WTC11 (cell line): ENCODE measurements around the gene GFOD2. TPM values are rescaled to one million over a fixed set of nuclear protein-coding genes. Genes with fewer than 3 reads are reported as not detected.

Source experiments
- ATAC-seq: fragments of 200-7000 bp; cut with Tn5 transposase; 2 replicates; pipeline ENCODE4 v1.10.0; 2021; ENCODE audit warnings: mild to moderate bottlenecking, moderate library complexity
- CTCF ChIA-PET: fragments of 300-600 bp; sonication (Branson Sonifier 250); formaldehyde crosslinking; loops from one replicate; lab custom pipeline; 2021; ENCODE audit warnings: antibody characterized with exemption; lab: Charles Lee
- POLR2A ChIA-PET: fragments of 350-600 bp; sonication (Branson Sonifier 250); formaldehyde crosslinking; loops from one replicate; lab custom pipeline; 2021; ENCODE audit warnings: antibody characterized with exemption; lab: Charles Lee
- DNase-seq: peaks from one replicate; pipeline ENCODE4 v3.0.0; 2021; ENCODE audit warnings: low spot score
- H3K27ac Mint-ChIP-seq: 2 replicates; pipeline ENCODE4 v1.8.0; 2021; ENCODE audit warnings: mixed read lengths
- H3K27me3 Mint-ChIP-seq: 2 replicates; pipeline ENCODE4 v1.8.0; 2021; ENCODE audit warnings: low read depth, mild to moderate bottlenecking, moderate library complexity, mixed read lengths
- H3K36me3 Mint-ChIP-seq: 2 replicates; pipeline ENCODE4 v1.8.0; 2021; ENCODE audit warnings: mixed read lengths
- H3K4me1 Mint-ChIP-seq: 2 replicates; pipeline ENCODE4 v1.8.0; 2022; ENCODE audit warnings: mixed read lengths
- H3K4me3 Mint-ChIP-seq: 2 replicates; pipeline ENCODE4 v1.8.0; 2021; ENCODE audit warnings: mild to moderate bottlenecking, moderate library complexity, mixed read lengths
- H3K9me3 Mint-ChIP-seq: 2 replicates; pipeline ENCODE4 v1.8.0; 2021; ENCODE audit warnings: mixed read lengths
- ATF3 ChIP-seq: sonication (generic); formaldehyde crosslinking; conservative IDR thresholded peaks from 2 replicates; pipeline ENCODE4 v1.8.1; 2022; ENCODE audit warnings: mild to moderate bottlenecking, missing genetic modification reagents
- CTCF ChIP-seq: fragments of 200-600 bp; IDR thresholded peaks from 2 replicates; pipeline ENCODE4 v1.8.0; 2022; ENCODE audit warnings: antibody characterized with exemption
- ELF4 ChIP-seq: sonication (generic); formaldehyde crosslinking; IDR thresholded peaks from 2 replicates; pipeline ENCODE4 v1.8.1; 2022; ENCODE audit warnings: low read depth, mild to moderate bottlenecking, moderate library complexity, missing genetic modification reagents
- ESRRA ChIP-seq: sonication (generic); formaldehyde crosslinking; IDR thresholded peaks from 2 replicates; pipeline ENCODE4 v1.8.1; 2022; ENCODE audit warnings: mild to moderate bottlenecking, missing genetic modification reagents, borderline replicate concordance
- FOXP4 ChIP-seq: sonication (generic); formaldehyde crosslinking; IDR thresholded peaks from 2 replicates; pipeline ENCODE4 v1.8.0; 2022; ENCODE audit warnings: mild to moderate bottlenecking, missing genetic modification reagents
- GABPB1 ChIP-seq: sonication (generic); formaldehyde crosslinking; IDR thresholded peaks from 2 replicates; pipeline ENCODE4 v1.8.1; 2023; ENCODE audit warnings: mild to moderate bottlenecking, missing genetic modification reagents
- GTF2I ChIP-seq: fragments of 250-450 bp; sonication (Bioruptor Pico); conservative IDR thresholded peaks from 2 replicates; pipeline ENCODE4 v1.4.0; 2021; ENCODE audit warnings: mild to moderate bottlenecking
- JAZF1 ChIP-seq: fragments of 250-450 bp; sonication (Bioruptor Pico); IDR thresholded peaks from 2 replicates; pipeline ENCODE4 v1.9.0; 2021; ENCODE audit warnings: moderate library complexity, mild to moderate bottlenecking, inconsistent platforms
- MAX ChIP-seq: sonication (generic); formaldehyde crosslinking; IDR thresholded peaks from 2 replicates; pipeline ENCODE4 v1.8.0; 2022; ENCODE audit warnings: mild to moderate bottlenecking, missing genetic modification reagents
- NFE2L1 ChIP-seq: sonication (generic); formaldehyde crosslinking; IDR thresholded peaks from 2 replicates; pipeline ENCODE4 v1.8.1; 2023; ENCODE audit warnings: missing genetic modification reagents
- PREB ChIP-seq: sonication (generic); formaldehyde crosslinking; IDR thresholded peaks from 2 replicates; pipeline ENCODE4 v1.8.1; 2022; ENCODE audit warnings: mild to moderate bottlenecking, missing genetic modification reagents, moderate library complexity, borderline replicate concordance
- SP1 ChIP-seq: sonication (generic); formaldehyde crosslinking; conservative IDR thresholded peaks from 2 replicates; pipeline ENCODE4 v1.8.1; 2022; ENCODE audit warnings: missing genetic modification reagents
- USF1 ChIP-seq: sonication (generic); formaldehyde crosslinking; IDR thresholded peaks from 2 replicates; pipeline ENCODE4 v1.8.0; 2022; ENCODE audit warnings: mild to moderate bottlenecking, missing genetic modification reagents
- ZNF219 ChIP-seq: sonication (generic); formaldehyde crosslinking; IDR thresholded peaks from 2 replicates; pipeline ENCODE4 v1.8.0; 2023; ENCODE audit warnings: missing genetic modification reagents, mild to moderate bottlenecking, borderline replicate concordance
- ZNF512 ChIP-seq: sonication (generic); formaldehyde crosslinking; IDR thresholded peaks from 2 replicates; pipeline ENCODE4 v1.8.1; 2022; ENCODE audit warnings: missing genetic modification reagents, borderline replicate concordance
- ZNF532 ChIP-seq: fragments of 250-450 bp; sonication (Bioruptor Pico); IDR thresholded peaks from 2 replicates; pipeline ENCODE4 v1.9.0; 2021; ENCODE audit warnings: mild to moderate bottlenecking, borderline replicate concordance
- total RNA-seq: library from RNA; stranded (reverse); gene quantifications from 3 replicates; pipeline ENCODE4 v1.2.3, GENCODE V29; 2021

GFOD2 gene
- total RNA-seq, 1 experiment from 2014 or later = 29.5 TPM

GRCh38 chr16:67657751-67658518 lies 61.2 kb downstream of the GFOD2 start (continued):
- TF ChIP-seq ZNF532 (CRISPR knock-in tag) (no peak), ATF3 (CRISPR knock-in tag) (no peak), ZNF219 (no peak)

- Mint-ChIP-seq H3K27ac (no peak overlapping the region), H3K4me3 (no peak overlapping the region), H3K27me3 (peaks cover 30% of the 10 kb centered on the region), H3K9me3 (no peaks in the 10 kb centered on the region), H3K4me1 (peaks cover 17% of the 10 kb centered on the region), H3K36me3 (0 out of 2 replicates have a peak, but pooled peaks cover 4% of the 10 kb centered on the region)
- ChIA-PET POLR2A (no interaction called here), CTCF (interaction anchor here (1.1 kb wide), 1 partner anchor 136 kb away, joined by 3 read pairs; no protein-coding TSS in a partner anchor)
- ATAC-seq (no peak), DNase-seq (no peak)
- TF ChIP-seq ESRRA (CRISPR knock-in tag) (no peak), JAZF1 (no peak), SP1 (no peak), CTCF (no peak), GABPB1 (no peak), NFE2L1 (CRISPR knock-in tag) (no peak), ZNF512 (CRISPR knock-in tag) (no peak), USF1 (no peak), MAX (CRISPR knock-in tag) (no peak), PREB (CRISPR knock-in tag) (no peak), GTF2I (CRISPR knock-in tag) (no peak), FOXP4 (CRISPR knock-in tag) (no peak), ELF4 (no peak)
Observed at GRCh38 chr16:67657017-67657608, 62.0 kb downstream of the GFOD2 start.
